ENCODE measurements around the gene APOA1. TPM values are rescaled to one million over a fixed set of nuclear protein-coding genes. Genes with fewer than 3 reads are reported as not detected.
A peak's percentile ranks its signal among the peaks of the same experiment; 100 is the strongest.
"Not testable (repeated sequence)": the region's sequence is repeated elsewhere in the genome, so short reads cannot be mapped to it uniquely, and the experiment has no call there.

Gene APOA1
- polyA plus RNA-seq, 1 experiment = not detected

GRCh38 chr11:116808262-116809175 lies 28.9 kb downstream of the APOA1 start:
- Histone ChIP-seq H3K27me3 (ENCODE audit: control insufficient read depth, insufficient read depth, low read length) (peaks cover 12% of the 10 kb centered on the region), H3K27ac (ENCODE audit: low read depth, low read length) (no peak overlapping the region), H3K9me3 (ENCODE audit: control insufficient read depth, insufficient read depth, low read length) (no peaks in the 10 kb centered on the region), H3K4me3 (ENCODE audit: low read depth, low read length) (no peak overlapping the region)
- ChIA-PET CTCF (interaction anchor here (2.2 kb wide), 1 partner anchor 18 kb away, joined by 7 read pairs; the partner anchor contains the start of gene APOA5), POLR2A (no interaction called here)
- TF ChIP-seq, protein P1, sequence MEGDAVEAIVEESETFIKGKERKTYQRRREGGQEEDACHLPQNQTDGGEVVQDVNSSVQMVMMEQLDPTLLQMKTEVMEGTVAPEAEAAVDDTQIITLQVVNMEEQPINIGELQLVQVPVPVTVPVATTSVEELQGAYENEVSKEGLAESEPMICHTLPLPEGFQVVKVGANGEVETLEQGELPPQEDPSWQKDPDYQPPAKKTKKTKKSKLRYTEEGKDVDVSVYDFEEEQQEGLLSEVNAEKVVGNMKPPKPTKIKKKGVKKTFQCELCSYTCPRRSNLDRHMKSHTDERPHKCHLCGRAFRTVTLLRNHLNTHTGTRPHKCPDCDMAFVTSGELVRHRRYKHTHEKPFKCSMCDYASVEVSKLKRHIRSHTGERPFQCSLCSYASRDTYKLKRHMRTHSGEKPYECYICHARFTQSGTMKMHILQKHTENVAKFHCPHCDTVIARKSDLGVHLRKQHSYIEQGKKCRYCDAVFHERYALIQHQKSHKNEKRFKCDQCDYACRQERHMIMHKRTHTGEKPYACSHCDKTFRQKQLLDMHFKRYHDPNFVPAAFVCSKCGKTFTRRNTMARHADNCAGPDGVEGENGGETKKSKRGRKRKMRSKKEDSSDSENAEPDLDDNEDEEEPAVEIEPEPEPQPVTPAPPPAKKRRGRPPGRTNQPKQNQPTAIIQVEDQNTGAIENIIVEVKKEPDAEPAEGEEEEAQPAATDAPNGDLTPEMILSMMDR (IDR thresholded peaks at IDR 0.05; ENCODE audit: low read depth, low read length) = no peak
- no peak for DNase-seq (ENCODE audit: low read depth, low spot score)

- no peak overlapping the region for H3K4me3 ChIP-seq (ENCODE audit: low read depth, low read length)
- POLR2A ChIA-PET = no interaction called here
- CTCF ChIA-PET = interaction anchor here (2.2 kb wide), 1 partner anchor 17 kb away, joined by 7 read pairs; the partner anchor contains the start of gene APOA5
Observed at GRCh38 chr11:116807601-116808261, 29.7 kb downstream of the APOA1 start.

DNA sequence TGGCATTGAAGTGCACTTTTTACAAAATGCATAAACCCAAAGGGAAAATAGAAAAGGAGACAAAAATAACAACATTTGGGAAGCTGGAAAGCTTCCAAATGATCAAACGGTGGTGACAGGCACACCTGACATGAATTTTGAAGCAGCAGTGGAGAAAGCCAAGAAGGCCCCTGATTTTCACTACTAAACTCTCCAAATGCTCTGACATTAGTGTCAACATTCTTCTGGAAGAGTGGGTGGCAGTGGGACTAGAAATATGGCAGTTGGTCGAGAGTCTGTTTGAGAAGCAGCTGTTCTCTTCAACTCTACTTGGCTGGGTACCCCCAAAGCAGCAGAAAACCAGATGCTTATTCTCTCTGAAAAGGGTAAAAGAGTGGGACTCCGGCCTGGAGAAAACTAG lies 33.4 kb downstream of the APOA1 start:
- DNase-seq (ENCODE audit: low read depth, low spot score) = no peak
- TF ChIP-seq, protein P1 (IDR thresholded peaks at IDR 0.05; ENCODE audit: low read depth, low read length) = no peak
- no peak overlapping the region for H3K4me3 ChIP-seq (ENCODE audit: low read depth, low read length)
- peaks cover 19% of the 10 kb centered on the region for H3K27me3 ChIP-seq (ENCODE audit: control insufficient read depth, insufficient read depth, low read length)
- no peaks in the 10 kb centered on the region for H3K9me3 ChIP-seq (ENCODE audit: control insufficient read depth, insufficient read depth, low read length)
- POLR2A ChIA-PET = no interaction called here
- CTCF ChIA-PET = no interaction called here
- no peak overlapping the region for H3K27ac ChIP-seq (ENCODE audit: low read depth, low read length)

More at GRCh38 chr11:116807601-116808261, 29.7 kb downstream of the APOA1 start:
- Histone ChIP-seq H3K9me3 (ENCODE audit: control insufficient read depth, insufficient read depth, low read length) (no peaks in the 10 kb centered on the region), H3K27ac (ENCODE audit: low read depth, low read length) (peak overlapping the region; percentile 11), H3K27me3 (ENCODE audit: control insufficient read depth, insufficient read depth, low read length) (peaks cover 17% of the 10 kb centered on the region)
- no peak for DNase-seq (ENCODE audit: low read depth, low spot score)
- TF ChIP-seq, protein P1 (IDR thresholded peaks at IDR 0.05; ENCODE audit: low read depth, low read length) = no peak

GRCh38 chr11:116801662-116802061 lies 35.8 kb downstream of the APOA1 start:
- DNase-seq (ENCODE audit: low read depth, low spot score); CTCF ChIA-PET; H3K27ac ChIP-seq (ENCODE audit: low read depth, low read length); POLR2A ChIA-PET; H3K4me3 ChIP-seq (ENCODE audit: low read depth, low read length); H3K9me3 ChIP-seq (ENCODE audit: control insufficient read depth, insufficient read depth, low read length): not testable (repeated sequence)
- H3K27me3 ChIP-seq (ENCODE audit: control insufficient read depth, insufficient read depth, low read length) = peaks cover 19% of the 10 kb centered on the region

DNA sequence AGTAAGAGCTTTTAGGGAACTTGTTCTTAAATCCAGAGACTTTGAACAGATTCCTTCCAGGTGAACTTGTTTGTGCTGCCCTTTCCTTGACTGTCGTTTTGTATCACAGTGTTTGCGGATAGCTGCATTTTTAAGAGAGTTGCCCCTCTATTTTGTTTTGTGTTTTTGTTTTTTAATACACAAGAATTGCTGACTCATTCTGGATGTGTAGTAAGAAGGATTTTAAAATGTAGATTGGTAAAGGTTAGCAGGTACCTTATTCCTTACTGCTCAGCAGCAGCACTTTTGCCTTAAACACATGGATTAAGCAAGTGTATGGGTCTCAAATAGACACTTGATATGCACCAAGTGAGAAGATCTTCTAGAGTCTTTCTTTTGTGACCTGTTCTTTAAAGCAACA lies 36.8 kb downstream of the APOA1 start:
- H3K4me3 ChIP-seq (ENCODE audit: low read depth, low read length) = no peak overlapping the region
- H3K27me3 ChIP-seq (ENCODE audit: control insufficient read depth, insufficient read depth, low read length) = peaks cover 14% of the 10 kb centered on the region
- no peaks in the 10 kb centered on the region for H3K9me3 ChIP-seq (ENCODE audit: control insufficient read depth, insufficient read depth, low read length)
- CTCF ChIA-PET = interaction anchor here (0.6 to 2.5 kb wide), 4 partner anchors 9 to 380 kb away, joined by 3 to 10 read pairs (median 6); partner anchors contain the start of genes APOA1 and APOA5
- DNase-seq (ENCODE audit: low read depth, low spot score) = no peak
- TF ChIP-seq, protein P1 (IDR thresholded peaks at IDR 0.05; ENCODE audit: low read depth, low read length) = no peak
- H3K27ac ChIP-seq (ENCODE audit: low read depth, low read length) = no peak overlapping the region
- POLR2A ChIA-PET = no interaction called here
